HG03066 (cell line): Measurements from ENCODE around the gene CCDC88C.
"Not testable (repeated sequence)": the region's sequence is repeated elsewhere in the genome, so short reads cannot be mapped to it uniquely, and the experiment has no call there.

Experiments used
- ATAC-seq: cut with Tn5 transposase; IDR thresholded peaks from one replicate; pipeline ENCODE4 v1.9.1; 2021; ENCODE audit warnings: low read depth; ENCODE audit not compliant: unreplicated experiment

The CCDC88C gene

DNA sequence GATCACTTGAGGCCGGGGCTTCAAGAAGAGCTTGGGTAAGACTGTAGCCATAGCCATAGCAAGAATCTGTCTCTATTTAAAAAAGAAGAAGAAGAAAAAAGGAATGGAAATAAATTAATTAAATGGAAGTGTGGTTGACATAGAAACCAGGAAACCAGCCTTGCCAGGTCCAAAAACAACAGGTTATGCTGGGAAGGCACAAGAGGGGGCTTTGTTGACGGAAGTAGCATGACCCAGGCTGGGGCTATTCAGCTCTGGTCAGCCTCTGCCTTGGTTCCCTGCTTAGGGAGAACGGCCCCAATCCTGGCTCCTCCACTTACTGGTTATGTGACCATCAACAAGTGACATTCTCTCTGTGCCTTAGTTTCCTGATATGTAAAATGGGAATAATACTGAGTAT is 158.7 kb downstream of the CCDC88C start:
- ATAC-seq = no peak

DNA sequence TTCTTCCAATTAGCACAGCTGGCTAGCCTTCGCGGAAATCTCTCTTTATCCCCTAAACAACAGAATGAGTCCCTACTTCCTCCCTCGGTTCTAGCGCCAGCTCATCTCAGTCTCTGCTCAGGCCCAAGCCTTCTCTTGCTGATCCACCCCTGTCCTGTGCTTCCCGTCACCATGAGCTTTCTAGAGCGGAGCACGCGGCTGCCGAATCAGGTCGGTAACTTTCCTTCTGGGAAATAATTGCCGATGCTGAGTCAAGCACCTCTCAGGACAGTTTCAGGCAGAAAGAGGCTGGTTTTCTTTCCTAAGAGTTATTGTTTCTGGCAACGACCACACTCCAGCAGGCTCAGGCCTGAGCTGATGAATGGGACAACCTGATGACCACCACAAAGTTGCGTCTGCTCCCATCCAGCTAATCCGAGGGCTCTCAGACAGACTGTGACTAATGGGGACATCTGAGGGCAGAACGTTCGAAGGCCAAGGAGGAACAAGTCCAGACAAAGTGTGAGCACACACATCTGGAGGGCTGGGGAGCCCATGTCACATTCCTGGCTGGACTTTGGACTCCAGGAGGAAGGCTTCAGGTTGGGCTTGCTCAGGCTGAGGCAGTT is 159.5 kb downstream of the CCDC88C start:
- ATAC-seq = no peak

GRCh38 chr14:91257328-91258010 is 160.2 kb downstream of the CCDC88C start:
- ATAC-seq = no peak

DNA sequence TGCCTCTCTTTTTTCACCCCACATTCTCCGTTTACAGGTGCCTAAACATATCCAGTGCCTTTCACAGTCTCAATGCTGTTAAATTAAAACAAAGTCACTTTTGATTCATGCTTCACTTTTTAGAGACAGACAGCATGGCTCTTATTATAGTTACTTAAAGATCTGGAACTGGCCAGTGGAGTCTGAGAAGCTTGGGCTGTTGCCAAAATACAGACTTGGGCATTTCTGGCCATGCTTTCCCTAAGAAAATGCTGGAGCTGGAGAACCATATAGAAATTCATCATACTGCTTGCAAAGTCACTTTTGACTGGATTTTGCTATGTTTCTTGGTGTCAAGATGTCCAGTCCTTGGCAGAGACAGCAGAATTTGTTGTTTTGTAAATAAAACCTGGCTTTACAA is 161.0 kb downstream of the CCDC88C start:
- ATAC-seq = no peak

GRCh38 chr14:91255026-91255695 is 162.5 kb downstream of the CCDC88C start:
- ATAC-seq = no peak

- no peak for ATAC-seq
These were observed 163.2 kb downstream of the CCDC88C start for GRCh38 chr14:91254461-91254860.

- no peak for ATAC-seq
These were observed 163.8 kb downstream of the CCDC88C start for GRCh38 chr14:91253795-91254323.

DNA sequence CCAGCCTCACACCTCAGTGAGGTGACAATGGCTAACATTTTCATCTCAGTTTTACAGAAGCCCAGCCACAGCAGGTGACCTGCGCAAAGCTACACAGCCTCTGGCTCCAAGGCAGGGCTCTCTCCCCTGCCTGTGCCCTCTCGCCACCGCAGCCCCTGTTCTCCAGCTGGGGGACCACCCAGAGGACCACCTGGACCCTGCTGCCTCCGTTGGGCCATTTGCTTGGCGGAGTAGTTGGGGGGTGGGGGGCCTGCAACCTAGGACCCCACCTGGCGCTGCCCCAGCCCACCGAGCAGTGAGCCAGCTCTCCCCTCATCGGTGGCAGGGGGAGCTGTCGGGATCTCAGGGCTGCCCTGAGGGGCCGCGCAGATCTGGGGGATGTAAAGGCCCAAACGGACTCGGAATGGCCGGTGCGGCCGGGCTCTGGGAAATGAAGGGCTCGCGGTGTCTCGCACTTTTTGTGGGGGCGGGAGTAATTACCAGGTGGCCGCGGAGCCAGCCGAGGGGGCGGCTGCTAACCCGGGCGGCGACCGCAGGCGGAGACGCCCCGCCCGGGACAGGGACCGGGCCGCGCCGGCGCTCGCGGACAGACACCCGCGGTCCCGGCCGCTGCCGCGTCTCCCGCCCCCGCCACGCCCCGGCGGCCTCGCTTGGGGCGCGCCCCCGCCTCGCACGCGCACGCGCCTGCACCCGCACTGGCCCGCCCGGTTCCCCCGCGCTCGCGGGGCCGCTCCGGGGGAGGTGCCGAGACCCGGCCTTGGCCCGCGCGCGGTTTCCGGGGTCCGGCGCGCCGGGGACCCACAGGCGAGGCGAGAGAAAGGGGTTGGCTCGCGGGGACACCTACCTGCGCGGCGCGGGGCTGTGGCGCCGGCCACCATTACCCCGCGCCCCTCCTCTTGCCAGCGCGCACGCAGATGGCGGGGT is 164.5 kb downstream of the CCDC88C start:
- no peak for ATAC-seq

DNA sequence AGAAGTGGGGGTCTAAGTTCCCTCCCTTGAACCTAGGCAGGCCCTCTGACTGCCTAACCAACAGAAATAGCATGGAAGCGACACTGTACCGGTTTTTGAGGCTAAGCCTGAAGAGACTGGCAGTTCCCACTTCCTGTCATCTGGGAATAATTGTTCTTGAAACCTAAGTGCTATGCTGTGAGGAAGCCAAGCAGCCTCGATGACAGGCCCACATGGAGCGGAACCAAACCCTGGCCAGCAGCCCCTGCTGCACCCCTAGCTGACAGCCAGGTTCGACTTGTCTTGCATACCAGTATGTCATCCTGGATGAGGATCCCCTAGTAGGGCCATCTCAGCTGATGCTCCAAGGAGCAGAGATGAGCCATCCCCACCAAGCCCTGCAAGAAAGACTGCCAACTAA is 166.7 kb downstream of the CCDC88C start:
- ATAC-seq = no peak

GRCh38 chr14:91249841-91250616 is 167.6 kb downstream of the CCDC88C start:
- ATAC-seq = peak; percentile 78

DNA sequence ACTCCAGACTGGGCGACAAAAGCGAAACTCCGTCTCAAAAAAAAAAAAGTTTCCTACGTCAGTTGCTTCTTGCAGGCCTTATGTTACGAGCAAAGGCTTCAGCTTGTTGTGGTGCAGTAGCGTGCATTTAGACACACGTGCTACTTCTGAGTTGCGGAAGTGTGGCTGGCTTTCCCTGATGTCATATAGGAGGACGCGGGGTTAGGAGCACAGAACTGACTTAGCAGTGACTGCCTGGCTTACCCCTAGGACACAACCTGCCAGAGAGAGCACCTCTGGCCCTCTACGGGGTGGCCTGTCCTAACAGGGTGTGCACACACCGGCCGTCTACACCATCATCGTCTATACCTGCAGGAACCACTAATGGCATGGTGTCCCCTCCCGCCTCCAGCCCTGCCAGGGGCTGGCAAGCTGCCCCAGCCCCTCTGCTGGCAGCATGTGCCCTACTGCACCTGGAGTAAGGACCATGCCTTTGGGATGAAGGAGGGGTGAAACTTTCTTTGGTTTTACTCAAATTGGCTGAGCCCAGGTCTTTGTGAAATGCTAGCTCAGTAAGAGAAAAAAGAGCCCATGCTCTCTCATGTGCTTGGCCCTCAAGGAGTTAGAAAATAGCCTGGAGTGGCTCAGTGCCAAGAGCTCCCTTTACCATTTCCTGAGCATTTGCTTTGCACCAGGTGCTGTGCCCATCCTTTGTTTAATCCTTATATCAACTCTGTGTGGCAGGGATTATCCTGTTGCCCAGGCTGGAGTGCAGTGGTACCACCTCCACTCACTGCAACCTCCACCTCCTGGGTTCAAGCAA is 171.4 kb downstream of the CCDC88C start:
- no peak for ATAC-seq

DNA sequence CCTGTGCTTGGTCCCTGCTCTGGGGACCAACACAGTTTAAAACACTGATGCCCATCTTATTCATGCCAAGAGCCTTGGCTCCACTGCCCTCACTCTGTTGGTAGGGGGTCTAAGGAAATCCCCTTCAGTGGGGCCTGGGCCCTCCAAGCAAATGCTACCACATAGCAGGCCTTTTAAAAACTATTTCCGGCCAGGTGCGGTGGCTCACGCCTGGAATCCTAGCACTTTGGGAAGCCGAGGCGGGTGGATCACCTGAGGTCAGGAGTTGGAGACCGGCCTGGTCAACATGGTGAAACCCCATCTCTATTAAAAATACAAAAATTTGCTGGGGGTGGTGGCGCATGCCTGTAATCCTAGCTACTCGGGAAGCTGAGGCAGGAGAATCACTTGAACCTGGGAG is 172.0 kb downstream of the CCDC88C start:
- not testable (repeated sequence) for ATAC-seq

GRCh38 chr14:91245029-91245428 is 172.6 kb downstream of the CCDC88C start:
- ATAC-seq = no peak

DNA sequence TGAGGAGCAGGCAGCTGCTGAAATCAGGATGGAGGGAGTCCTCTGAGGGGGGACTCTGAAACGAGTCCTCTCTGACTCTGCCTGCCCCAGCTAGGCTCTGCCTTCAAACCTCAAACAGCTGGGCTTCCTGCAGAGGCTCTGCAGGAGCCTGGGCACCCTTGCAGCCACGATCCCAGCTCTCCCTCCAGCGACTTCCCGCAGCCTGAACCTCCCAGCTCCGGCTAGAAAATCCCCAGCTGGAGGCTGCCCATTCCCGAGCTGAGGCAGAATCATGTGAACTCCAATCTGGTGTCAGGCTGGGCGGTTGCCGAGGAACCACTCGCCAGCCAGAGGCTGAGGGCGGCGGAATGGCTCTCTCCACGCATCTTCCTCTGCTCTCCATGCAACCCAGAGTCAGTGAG is 173.1 kb downstream of the CCDC88C start, which contains the start of gene GPR68:
GPR68 (minus strand) TSS at position 204 of the 401 bp plus-strand sequence. CDS start 9,654 bp downstream, outside the sequence.
- ATAC-seq = no peak

GRCh38 chr14:91243074-91243471 is 174.5 kb downstream of the CCDC88C start:
- peak; percentile 6 for ATAC-seq

DNA sequence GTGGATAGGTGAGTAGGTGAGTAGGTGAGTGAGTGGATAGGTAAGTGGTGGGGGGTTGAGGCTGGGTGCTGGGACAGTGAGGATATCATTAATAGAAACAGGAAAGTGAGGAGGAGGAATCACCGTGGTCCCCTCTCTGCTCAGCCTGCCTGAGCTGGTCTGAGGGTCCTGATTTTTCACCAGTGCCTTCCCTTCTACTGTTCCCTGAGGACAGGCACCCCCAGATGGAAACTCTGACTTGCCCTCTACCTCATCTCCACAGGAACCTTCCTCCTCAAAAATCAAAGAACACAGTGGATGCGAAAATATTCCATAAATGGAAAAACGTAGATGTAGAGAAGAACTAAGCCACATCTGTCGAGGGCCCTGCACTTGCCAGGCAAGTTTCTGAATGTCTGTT is 175.0 kb downstream of the CCDC88C start:
- ATAC-seq = no peak

GRCh38 chr14:91241863-91242262 is 175.8 kb downstream of the CCDC88C start:
- ATAC-seq = peak; percentile 72

GRCh38 chr14:91238661-91239060 is 179.0 kb downstream of the CCDC88C start:
- ATAC-seq = no peak

GRCh38 chr14:91238085-91238484 is 179.5 kb downstream of the CCDC88C start:
- ATAC-seq = no peak
